ENCODE measurements around the gene HAGHL.

DNA sequence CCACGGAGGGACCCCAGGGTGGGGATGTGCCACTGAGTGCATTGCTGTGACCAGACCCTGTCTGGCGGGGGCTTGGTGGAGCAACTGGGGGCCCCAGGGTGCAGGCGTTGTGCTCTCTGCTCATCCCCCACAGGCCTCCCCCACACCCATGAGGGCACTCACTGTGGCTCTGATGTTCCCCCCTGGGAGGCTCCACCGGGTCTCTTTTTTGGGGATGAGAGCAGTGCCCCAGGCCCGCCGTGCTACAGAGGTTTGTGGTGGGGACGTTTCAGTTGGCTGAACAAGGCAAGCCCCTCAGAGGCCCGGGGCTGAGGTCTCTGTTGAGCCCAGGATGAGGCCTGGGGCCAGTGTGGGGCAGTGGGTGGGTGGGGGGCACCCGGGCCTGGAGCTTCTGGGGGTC, 3.2 kb upstream of the HAGHL start:
- TF ChIP-seq, protein P1, sequence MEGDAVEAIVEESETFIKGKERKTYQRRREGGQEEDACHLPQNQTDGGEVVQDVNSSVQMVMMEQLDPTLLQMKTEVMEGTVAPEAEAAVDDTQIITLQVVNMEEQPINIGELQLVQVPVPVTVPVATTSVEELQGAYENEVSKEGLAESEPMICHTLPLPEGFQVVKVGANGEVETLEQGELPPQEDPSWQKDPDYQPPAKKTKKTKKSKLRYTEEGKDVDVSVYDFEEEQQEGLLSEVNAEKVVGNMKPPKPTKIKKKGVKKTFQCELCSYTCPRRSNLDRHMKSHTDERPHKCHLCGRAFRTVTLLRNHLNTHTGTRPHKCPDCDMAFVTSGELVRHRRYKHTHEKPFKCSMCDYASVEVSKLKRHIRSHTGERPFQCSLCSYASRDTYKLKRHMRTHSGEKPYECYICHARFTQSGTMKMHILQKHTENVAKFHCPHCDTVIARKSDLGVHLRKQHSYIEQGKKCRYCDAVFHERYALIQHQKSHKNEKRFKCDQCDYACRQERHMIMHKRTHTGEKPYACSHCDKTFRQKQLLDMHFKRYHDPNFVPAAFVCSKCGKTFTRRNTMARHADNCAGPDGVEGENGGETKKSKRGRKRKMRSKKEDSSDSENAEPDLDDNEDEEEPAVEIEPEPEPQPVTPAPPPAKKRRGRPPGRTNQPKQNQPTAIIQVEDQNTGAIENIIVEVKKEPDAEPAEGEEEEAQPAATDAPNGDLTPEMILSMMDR (IDR thresholded peaks at IDR 0.05 in 2 of 3, conservative IDR thresholded peaks at IDR 0.05 in 1 of 3; ENCODE audit: borderline replicate concordance in 1 of 3, insufficient read depth in 1 of 3, low read depth in 2 of 3, low read length in 2 of 3): no peak
- TF ChIP-seq EZH2 (IDR thresholded peaks at IDR 0.05) (no peak), SIN3A (IDR thresholded peaks at IDR 0.05; ENCODE audit: low read depth) (no peak), ELF1 (IDR thresholded peaks at IDR 0.05; ENCODE audit: borderline replicate concordance, low read depth) (no peak), POLR2A (IDR thresholded peaks at IDR 0.05; ENCODE audit: borderline replicate concordance, extremely low read depth, insufficient read depth, insufficient read length) (no peak), POLR2AphosphoS5 (IDR thresholded peaks at IDR 0.05; ENCODE audit: low read depth, low read length) (no peak), ZFX (IDR thresholded peaks at IDR 0.05) (no peak), EZH2phosphoT487 (IDR thresholded peaks at IDR 0.05; ENCODE audit: borderline replicate concordance) (no peak), CBX3 (IDR thresholded peaks at IDR 0.05; ENCODE audit: low read depth) (no peak), TCF7L2 (IDR thresholded peaks at IDR 0.05; ENCODE audit: borderline replicate concordance, extremely low read depth, insufficient read depth, insufficient read length) (no peak), RAD21 (IDR thresholded peaks at IDR 0.05; ENCODE audit: low read depth) (no peak)
- TF ChIP-seq, protein P2, sequence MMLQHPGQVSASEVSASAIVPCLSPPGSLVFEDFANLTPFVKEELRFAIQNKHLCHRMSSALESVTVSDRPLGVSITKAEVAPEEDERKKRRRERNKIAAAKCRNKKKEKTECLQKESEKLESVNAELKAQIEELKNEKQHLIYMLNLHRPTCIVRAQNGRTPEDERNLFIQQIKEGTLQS (IDR thresholded peaks at IDR 0.05): no peak
- TF ChIP-seq, protein P3, sequence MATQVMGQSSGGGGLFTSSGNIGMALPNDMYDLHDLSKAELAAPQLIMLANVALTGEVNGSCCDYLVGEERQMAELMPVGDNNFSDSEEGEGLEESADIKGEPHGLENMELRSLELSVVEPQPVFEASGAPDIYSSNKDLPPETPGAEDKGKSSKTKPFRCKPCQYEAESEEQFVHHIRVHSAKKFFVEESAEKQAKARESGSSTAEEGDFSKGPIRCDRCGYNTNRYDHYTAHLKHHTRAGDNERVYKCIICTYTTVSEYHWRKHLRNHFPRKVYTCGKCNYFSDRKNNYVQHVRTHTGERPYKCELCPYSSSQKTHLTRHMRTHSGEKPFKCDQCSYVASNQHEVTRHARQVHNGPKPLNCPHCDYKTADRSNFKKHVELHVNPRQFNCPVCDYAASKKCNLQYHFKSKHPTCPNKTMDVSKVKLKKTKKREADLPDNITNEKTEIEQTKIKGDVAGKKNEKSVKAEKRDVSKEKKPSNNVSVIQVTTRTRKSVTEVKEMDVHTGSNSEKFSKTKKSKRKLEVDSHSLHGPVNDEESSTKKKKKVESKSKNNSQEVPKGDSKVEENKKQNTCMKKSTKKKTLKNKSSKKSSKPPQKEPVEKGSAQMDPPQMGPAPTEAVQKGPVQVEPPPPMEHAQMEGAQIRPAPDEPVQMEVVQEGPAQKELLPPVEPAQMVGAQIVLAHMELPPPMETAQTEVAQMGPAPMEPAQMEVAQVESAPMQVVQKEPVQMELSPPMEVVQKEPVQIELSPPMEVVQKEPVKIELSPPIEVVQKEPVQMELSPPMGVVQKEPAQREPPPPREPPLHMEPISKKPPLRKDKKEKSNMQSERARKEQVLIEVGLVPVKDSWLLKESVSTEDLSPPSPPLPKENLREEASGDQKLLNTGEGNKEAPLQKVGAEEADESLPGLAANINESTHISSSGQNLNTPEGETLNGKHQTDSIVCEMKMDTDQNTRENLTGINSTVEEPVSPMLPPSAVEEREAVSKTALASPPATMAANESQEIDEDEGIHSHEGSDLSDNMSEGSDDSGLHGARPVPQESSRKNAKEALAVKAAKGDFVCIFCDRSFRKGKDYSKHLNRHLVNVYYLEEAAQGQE (IDR thresholded peaks at IDR 0.05; ENCODE audit: low read depth): no peak
